ENCODE measurements around the gene KIF1B.

DNA sequence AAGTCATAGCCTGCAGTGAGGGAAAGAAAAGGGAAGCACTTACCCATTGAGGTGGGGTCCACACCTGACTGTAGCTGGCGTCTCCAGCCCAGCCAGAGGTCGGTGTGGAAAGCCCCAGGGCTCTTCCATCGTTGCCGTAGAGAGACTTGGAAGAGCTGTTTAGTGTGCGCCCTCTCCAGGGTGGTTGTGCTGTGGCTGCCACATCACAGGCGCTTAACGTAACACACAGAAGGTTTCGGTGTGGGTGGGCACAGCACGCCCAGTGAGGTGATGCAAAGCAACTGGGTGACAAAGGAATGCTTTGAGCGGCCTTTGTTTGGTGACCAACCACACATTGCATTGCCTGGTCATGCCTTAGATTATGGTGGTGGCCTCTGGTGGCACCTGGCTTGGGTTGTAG lies 36.8 kb upstream of the KIF1B start:
- no peak for TF ChIP-seq POLR2A (IDR thresholded peaks at IDR 0.05)
- TF ChIP-seq, protein P1, sequence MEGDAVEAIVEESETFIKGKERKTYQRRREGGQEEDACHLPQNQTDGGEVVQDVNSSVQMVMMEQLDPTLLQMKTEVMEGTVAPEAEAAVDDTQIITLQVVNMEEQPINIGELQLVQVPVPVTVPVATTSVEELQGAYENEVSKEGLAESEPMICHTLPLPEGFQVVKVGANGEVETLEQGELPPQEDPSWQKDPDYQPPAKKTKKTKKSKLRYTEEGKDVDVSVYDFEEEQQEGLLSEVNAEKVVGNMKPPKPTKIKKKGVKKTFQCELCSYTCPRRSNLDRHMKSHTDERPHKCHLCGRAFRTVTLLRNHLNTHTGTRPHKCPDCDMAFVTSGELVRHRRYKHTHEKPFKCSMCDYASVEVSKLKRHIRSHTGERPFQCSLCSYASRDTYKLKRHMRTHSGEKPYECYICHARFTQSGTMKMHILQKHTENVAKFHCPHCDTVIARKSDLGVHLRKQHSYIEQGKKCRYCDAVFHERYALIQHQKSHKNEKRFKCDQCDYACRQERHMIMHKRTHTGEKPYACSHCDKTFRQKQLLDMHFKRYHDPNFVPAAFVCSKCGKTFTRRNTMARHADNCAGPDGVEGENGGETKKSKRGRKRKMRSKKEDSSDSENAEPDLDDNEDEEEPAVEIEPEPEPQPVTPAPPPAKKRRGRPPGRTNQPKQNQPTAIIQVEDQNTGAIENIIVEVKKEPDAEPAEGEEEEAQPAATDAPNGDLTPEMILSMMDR (IDR thresholded peaks at IDR 0.05), result no peak
- TF ChIP-seq EP300 (IDR thresholded peaks at IDR 0.05), result no peak
- no peak for TF ChIP-seq POLR2AphosphoS5 (IDR thresholded peaks at IDR 0.05)

All from gastroesophageal sphincter (tissue), 3 donors.